Measurements from ENCODE around the gene HMCN2. TPM values are rescaled to one million over a fixed set of nuclear protein-coding genes. Genes with fewer than 3 reads are reported as not detected.
A peak's percentile ranks its signal among the peaks of the same experiment; 100 is the strongest.

Gene HMCN2
- total RNA-seq, 2 donors from 2014 or later = 4.6 to 6.0 TPM

- no peak for DNase-seq
- intact Hi-C loops (cut with DNase I) = no loop called here
- no peak for ATAC-seq
Observed at GRCh38 chr9:130319300-130319699, 53.7 kb downstream of the HMCN2 start.

DNA sequence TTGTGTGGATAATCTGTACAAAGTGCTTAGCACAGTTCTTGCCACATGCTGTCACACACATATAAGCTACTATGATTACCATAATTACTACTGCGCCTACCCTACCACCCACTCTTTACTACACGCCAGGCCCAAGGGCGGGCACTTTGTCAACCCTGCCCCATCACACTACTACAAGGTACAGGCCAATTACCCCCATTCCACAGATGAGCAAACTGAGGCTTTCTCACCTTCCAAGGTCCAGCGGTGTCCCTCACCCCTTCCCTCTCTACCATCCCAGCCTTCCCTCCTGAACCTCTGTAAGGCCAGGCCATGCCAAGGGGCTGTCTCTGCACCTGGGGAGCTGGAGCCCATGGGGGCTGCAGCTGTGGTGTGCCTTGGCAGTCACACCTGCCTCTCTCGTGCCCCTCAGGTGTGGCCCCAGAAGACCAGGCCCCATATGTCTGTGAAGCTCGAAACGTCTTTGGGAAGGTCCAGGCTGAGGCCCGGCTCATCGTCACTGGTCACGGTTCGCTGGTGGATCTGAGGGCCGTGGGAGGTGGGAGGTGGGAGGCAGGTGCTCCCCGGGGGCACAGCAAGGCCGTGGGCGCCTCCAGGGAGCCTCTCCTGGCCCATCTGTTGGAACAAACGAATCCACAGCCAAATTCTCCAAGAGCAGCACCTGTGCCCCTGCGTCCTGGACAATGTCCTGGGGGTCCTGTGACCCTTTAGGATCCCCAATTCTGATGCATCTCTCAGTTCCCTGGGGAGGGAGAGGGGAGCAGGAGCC lies 54.6 kb downstream of the HMCN2 start:
- intact Hi-C loops (cut with DNase I) = no loop called here
- DNase-seq = no peak
- no peak for ATAC-seq

DNA sequence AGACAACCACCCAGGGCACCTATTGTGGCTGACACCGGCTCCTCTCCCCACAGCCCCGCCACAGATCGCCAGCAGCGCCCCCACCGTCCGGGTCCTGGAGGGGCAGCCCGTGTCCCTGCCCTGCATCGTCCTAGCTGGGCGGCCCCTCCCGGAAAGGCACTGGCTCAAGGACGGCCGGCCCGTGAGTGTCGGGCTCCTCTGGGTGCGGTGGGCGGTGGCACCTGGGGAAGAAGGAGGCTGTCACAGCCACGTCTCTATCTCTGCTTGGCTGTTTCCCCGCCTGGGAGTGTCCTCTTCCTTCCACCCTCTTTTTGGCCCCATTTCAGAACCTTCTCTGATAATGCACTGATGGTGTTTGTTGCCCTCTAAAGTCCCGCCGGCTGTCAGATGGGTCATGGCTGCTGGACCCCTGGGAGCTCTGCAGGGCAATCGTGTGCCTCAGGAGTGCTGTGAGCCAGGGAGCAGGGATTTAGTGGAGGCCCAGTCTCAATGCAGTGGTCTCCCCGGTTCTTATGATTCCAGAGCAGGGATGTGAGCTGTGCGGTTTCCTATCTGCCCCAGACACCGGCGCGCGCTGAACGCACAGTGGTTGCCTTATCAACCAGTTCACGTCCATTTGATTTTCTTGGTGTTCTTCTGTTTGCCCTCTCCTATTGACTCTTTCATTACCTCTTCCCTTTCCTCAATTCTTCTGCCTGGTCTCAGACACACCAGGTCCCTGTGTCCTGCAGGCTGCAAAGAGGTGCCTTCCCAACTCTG lies 55.3 kb downstream of the HMCN2 start:
- DNase-seq (peak; percentile 50), ATAC-seq (peak; percentile 39 to 75)
- intact Hi-C loops (cut with DNase I) = no loop called here

DNA sequence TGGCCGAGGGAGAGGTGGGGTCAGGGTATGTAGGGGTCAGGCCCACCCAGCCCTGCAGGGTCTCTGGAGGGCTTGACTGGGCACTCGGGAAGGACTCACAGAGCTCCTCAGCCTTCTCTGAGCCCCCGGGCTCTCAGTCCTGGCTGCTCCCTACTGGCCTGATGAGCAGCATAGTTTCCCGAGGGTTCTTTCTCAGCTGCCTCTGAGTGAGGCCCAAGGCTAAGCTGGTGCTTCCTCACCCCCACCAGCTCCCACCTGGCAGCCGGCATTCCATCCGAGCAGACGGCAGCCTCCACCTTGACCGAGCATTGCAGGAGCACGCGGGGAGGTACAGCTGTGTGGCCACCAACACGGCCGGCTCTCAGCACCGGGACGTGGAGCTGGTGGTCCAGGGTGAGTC lies 56.0 kb downstream of the HMCN2 start:
- intact Hi-C loops (cut with DNase I) = no loop called here
- DNase-seq = no peak

GRCh38 chr9:130323051-130323745 lies 57.6 kb downstream of the HMCN2 start:
- ATAC-seq = no peak
- intact Hi-C loops (cut with DNase I) = no loop called here
- no peak for DNase-seq

More for the DNA sequence above, 56.0 kb downstream of the HMCN2 start:
- ATAC-seq = no peak

DNA sequence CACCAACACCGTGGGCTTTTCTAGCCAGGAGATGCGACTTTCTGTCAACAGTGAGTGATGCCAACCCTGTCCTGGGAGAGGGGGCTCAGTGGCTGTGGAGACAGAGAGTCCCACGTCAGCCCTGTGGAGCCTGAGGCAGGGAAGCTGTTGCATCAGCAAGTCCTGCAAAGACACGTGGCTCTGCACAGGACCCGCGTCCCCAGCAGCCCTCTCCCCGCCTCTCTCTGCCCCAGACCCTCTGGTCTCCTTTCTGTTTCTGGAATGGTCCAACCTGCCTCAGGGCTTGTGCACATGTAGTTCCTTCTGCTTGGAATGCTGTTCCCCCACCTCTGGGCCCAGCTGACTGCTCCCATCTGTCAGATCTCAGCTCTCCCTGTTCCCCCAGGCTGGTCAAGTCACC lies 60.4 kb downstream of the HMCN2 start:
- intact Hi-C loops (cut with DNase I) = no loop called here
- DNase-seq = no peak

DNA sequence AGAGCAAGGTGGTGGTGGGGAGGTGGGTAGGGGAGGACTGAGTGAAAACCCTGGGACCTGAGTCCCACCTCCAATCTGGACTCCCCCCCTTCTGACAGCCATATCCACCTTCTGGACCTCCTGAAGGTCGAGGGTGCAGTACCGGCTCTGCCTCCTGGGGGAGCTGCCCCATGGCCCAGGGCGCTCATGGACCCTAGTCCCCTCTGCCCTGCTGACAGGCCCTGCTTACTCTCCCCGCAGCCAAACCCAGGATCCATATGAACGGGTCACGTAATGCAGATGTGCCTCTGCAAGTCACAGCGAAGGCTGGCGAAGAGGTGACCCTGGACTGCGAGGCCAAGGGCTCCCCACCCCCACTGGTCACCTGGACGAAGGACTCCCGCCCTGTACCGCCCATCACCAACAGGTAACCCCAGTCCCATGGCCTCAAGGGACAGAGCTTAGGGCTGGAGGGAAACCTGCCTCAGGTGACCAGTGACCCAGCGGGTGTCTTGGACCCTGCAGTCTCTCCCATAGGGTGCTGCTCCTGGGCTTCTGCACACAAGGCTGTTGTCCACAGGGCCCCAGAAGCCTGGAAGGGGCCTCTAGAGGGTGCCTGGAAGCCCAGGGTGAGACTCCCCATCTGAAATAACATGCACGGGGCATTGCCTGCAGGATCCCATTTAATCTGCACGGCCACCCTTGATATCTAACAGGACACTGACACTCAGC lies 61.7 kb downstream of the HMCN2 start:
- ATAC-seq (no peak), DNase-seq (no peak)
- intact Hi-C loops (cut with DNase I) = no loop called here

More for the DNA sequence above, 60.4 kb downstream of the HMCN2 start:
- ATAC-seq = no peak

DNA sequence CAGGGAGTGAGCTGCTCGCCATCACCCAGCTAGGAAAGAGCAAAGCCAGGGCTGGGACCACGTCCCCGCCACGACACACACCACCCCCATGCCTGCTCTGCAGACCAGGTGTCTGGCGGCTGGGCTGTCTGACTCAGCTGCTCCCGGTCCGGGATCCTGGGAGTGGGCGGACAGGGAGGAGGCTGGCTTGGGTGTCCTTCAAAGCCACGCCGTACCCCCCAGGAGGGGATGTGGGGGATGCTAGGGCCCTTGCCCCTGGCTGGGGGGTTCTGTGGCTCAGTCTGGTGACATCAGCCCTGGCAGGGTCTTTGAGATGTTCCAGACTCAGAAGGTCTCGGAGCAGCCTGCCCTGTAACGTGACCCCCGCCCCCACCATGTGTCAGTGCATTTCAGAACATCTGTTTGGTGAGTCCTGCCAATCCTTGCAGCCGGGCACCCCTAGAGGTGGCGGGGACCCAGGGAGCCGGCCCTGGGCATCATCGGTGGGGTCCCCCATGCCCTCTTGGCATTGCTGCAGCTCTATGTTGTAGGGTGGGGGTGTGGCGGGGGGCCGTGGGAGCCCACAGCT lies 62.3 kb downstream of the HMCN2 start:
- intact Hi-C loops (cut with DNase I) = no loop called here

DNA sequence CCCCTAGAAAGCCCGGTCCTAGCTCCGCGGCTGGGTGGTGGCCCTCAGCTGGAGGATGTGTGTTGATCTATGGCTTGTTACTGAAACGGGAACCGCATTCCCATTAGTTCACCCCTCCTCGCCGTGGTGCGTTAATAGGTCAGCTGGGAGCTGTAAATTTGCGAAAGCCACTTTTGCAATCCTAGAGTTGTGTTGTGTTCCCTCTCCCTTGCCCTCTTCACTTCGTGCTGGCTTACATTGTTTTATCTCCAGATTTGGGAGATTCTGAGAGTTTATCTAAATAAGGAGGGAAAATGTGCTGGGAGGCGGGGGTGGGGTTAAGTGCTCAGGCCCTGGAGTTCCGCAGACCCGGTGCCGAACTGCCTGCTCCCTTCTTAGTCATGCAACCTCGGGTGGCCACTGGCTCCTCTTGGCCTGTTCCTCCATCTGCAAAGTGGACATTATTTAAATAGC lies 62.8 kb downstream of the HMCN2 start:
- ATAC-seq (peak; percentile 36 to 42), DNase-seq (peak; percentile 48)
- intact Hi-C loops (cut with DNase I) = no loop called here

More for the DNA sequence above, 62.3 kb downstream of the HMCN2 start:
- DNase-seq (peak; percentile 50), ATAC-seq (peak; percentile 7 to 72)

GRCh38 chr9:130329061-130329460 lies 63.5 kb downstream of the HMCN2 start:
- intact Hi-C loops (cut with DNase I) = no loop called here

DNA sequence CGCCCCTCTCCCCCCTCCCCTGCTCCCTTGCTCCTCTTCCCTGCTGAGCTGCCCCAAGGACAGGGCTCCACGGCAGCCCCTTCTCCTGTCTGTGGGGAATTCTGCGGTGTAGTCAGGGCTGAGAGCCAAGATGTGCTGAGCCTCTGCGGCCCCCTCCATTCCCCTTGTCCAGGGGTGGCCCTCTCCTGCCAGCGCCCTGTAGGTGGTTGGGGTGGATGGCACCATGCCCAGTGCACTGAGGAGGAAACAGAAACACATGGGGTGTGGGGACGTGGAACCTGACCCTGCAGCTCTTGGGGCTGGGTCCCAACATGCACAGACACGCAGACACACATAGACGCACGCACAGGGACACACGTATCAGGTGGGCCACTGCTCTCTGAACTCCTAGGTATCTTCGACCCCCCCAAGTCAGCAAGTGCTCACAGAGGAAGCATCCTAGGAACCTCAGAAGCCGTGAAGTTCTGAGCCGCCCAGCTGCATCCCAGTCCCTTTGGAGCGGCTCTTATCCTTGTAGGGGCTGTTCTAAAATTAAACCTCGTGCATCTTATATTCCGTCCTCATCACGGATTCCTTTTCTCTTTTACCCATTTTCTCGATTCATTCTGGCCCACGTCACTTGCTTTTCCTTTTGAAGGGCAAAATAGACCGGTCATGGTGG lies 64.8 kb downstream of the HMCN2 start:
- no peak for DNase-seq
- intact Hi-C loops (cut with DNase I) = no loop called here
- no peak for ATAC-seq

More at GRCh38 chr9:130329061-130329460, 63.5 kb downstream of the HMCN2 start:
- no peak for ATAC-seq
- no peak for DNase-seq

DNA sequence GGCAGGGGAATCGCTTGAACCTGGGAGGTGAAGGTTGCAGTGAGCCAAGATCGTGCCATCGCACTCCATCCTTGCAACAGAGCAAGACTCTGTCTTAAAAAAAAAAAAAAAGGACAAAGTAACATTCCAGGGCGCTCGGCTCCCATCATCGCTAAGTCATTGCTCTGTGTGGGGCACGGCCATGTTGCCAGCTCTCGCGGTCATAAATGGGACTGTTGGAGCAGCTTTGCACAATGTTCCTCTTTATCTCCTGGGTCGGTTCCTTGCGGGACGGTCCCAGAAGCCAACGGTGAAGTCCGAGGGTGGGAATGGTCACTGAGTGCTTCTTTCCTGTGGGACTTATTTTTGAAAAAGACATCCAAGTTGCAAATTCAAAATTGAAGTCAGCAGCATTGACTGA lies 65.5 kb downstream of the HMCN2 start:
- intact Hi-C loops (cut with DNase I) = no loop called here
- ATAC-seq (peak in 1 of 2 donors; percentile 7), DNase-seq (no peak)

- ATAC-seq (peak; percentile 58 to 80), DNase-seq (peak; percentile 75)
- intact Hi-C loops (cut with DNase I) = no loop called here
Observed at GRCh38 chr9:130331573-130331972, 66.0 kb downstream of the HMCN2 start.

DNA sequence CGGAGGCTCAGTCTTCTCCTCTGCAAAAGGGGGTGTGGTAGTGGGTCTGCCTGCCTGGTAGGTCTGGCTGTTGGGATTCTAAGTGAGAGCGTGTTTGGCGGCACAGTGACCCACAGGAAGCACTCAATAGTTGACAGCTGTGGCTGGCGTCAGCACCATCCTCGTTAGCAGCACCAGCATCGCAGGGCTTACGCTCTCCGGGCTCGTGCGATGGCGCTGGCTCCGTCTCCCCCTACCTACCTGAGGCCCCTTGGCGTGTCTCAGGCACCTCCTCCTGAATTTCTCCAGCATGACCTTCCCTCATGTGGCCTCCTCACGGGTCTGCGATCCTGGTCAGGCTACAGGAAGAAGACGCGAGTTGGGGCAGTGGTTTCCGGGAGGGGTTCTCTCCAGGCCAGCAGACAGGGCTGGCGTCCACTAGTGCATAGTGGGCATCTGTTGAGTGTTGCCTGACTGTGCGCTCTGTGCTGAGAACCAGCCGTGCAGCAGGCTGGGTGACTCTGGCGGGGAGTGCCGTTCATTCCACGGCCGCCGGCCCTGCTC lies 66.9 kb downstream of the HMCN2 start:
- DNase-seq (no peak), ATAC-seq (no peak)
- intact Hi-C loops (cut with DNase I) = no loop called here

- intact Hi-C loops (cut with DNase I) = no loop called here
- ATAC-seq (no peak), DNase-seq (no peak)
Observed at GRCh38 chr9:130333041-130333711, 67.6 kb downstream of the HMCN2 start.

GRCh38 chr9:130333712-130334062 lies 68.1 kb downstream of the HMCN2 start:
- ATAC-seq (no peak), DNase-seq (no peak)
- intact Hi-C loops (cut with DNase I) = no loop called here

- no peak for ATAC-seq
- intact Hi-C loops (cut with DNase I) = no loop called here
- DNase-seq = no peak
Observed at GRCh38 chr9:130334915-130335314, 69.4 kb downstream of the HMCN2 start.

Data from left cardiac atrium (tissue), 4 donors.